Loucy (cell line): Measurements from ENCODE around the gene RAET1G.
A peak's percentile ranks its signal among the peaks of the same experiment; 100 is the strongest.

Source experiments
- H2AFZ ChIP-seq: fragments of 200-600 bp; sonication (generic); 2 replicates; pipeline ENCODE4 v1.6.0; 2016; ENCODE audit warnings: antibody characterized with exemption, mild to moderate bottlenecking, low read length, moderate library complexity
- H3F3A ChIP-seq: fragments of 200-600 bp; 2 replicates; pipeline ENCODE4 v1.6.0; 2016; ENCODE audit warnings: antibody characterized with exemption, low read depth, mild to moderate bottlenecking
- H3K27me3 ChIP-seq: fragments of 200-600 bp; sonication (generic); 2 replicates; pipeline ENCODE4 v1.6.1; 2014; ENCODE audit warnings: low read length, mild to moderate bottlenecking; ENCODE audit not compliant: insufficient read depth, poor library complexity, severe bottlenecking
- H3K36me3 ChIP-seq: fragments of 200-600 bp; sonication (generic); 2 replicates; pipeline ENCODE4 v1.6.1; 2016; ENCODE audit warnings: low read length; ENCODE audit not compliant: insufficient read depth
- H3K4me1 ChIP-seq: fragments of 200-600 bp; sonication (generic); 2 replicates; pipeline ENCODE4 v1.5.1; 2014; ENCODE audit warnings: low read length, mild to moderate bottlenecking; ENCODE audit not compliant: insufficient read depth, poor library complexity, severe bottlenecking
- H3K4me2 ChIP-seq: fragments of 200-600 bp; sonication (generic); 2 replicates; pipeline ENCODE4 v1.6.0; 2014; ENCODE audit warnings: antibody characterized with exemption, low read length, low read depth, mild to moderate bottlenecking; ENCODE audit not compliant: poor library complexity, severe bottlenecking
- H3K4me3 ChIP-seq: fragments of 200-600 bp; sonication (generic); 2 replicates; pipeline ENCODE4 v1.5.1; 2014; ENCODE audit warnings: low read length, mild to moderate bottlenecking, mixed read lengths; ENCODE audit not compliant: poor library complexity, severe bottlenecking
- H3K79me2 ChIP-seq: fragments of 200-600 bp; sonication (generic); 2 replicates; pipeline ENCODE4 v1.6.1; 2014; ENCODE audit warnings: low read length; ENCODE audit not compliant: insufficient read depth
- H3K9ac ChIP-seq: fragments of 200-600 bp; sonication (generic); 2 replicates; pipeline ENCODE4 v1.6.0; 2014; ENCODE audit warnings: mild to moderate bottlenecking, low read depth, low read length, moderate library complexity; ENCODE audit not compliant: poor library complexity, severe bottlenecking
- H3K9me2 ChIP-seq: fragments of 200-600 bp; sonication (generic); replicated peaks from 2 replicates; pipeline ENCODE4 v1.6.1; 2016; ENCODE audit warnings: low read depth, low read length, mixed read lengths
- H3K9me3 ChIP-seq: fragments of 200-600 bp; sonication (generic); 2 replicates; pipeline ENCODE4 v1.6.1; 2014; ENCODE audit warnings: mild to moderate bottlenecking, antibody characterized with exemption, low read length, low read depth; ENCODE audit not compliant: insufficient read depth
- H4K20me1 ChIP-seq: fragments of 200-600 bp; sonication (generic); 2 replicates; pipeline ENCODE4 v1.6.0; 2014; ENCODE audit warnings: antibody characterized with exemption, low read length, mild to moderate bottlenecking; ENCODE audit not compliant: insufficient read depth, poor library complexity, severe bottlenecking
- CTCF ChIP-seq: fragments of 200-600 bp; sonication (generic); conservative IDR thresholded peaks from 2 replicates; pipeline ENCODE4 v1.5.1; 2014; ENCODE audit warnings: mild to moderate bottlenecking, antibody characterized with exemption, low read length
- EZH2phosphoT487 ChIP-seq: fragments of 200-600 bp; IDR thresholded peaks from 2 replicates; pipeline ENCODE4 v1.6.1; 2018; ENCODE audit warnings: antibody characterized with exemption, mild to moderate bottlenecking, moderate library complexity, borderline replicate concordance

Gene RAET1G

GRCh38 chr6:149871182-149871581, 51.7 kb downstream of the RAET1G start:
- Histone ChIP-seq H4K20me1 (no peaks in the 10 kb centered on the region), H3K9me2 (no peaks in the 10 kb centered on the region), H3K4me1 (peaks cover 14% of the 10 kb centered on the region), H3F3A (no peaks in the 10 kb centered on the region), H3K9me3 (no peaks in the 10 kb centered on the region), H3K4me2 (no peak overlapping the region), H3K36me3 (no peaks in the 10 kb centered on the region), H2AFZ (no peak overlapping the region), H3K4me3 (no peak overlapping the region), H3K79me2 (no peaks in the 10 kb centered on the region), H3K9ac (no peak overlapping the region), H3K27me3 (no peaks in the 10 kb centered on the region)
- TF ChIP-seq EZH2phosphoT487: no peak
- TF ChIP-seq CTCF: no peak

- TF ChIP-seq CTCF: no peak
- TF ChIP-seq EZH2phosphoT487: no peak
- Histone ChIP-seq H4K20me1 (no peaks in the 10 kb centered on the region), H3F3A (no peaks in the 10 kb centered on the region), H3K36me3 (no peaks in the 10 kb centered on the region), H3K4me1 (peaks cover 25% of the 10 kb centered on the region), H3K79me2 (no peaks in the 10 kb centered on the region), H2AFZ (no peak overlapping the region), H3K4me3 (no peak overlapping the region), H3K27me3 (no peaks in the 10 kb centered on the region), H3K4me2 (no peak overlapping the region), H3K9me3 (no peaks in the 10 kb centered on the region), H3K9ac (no peak overlapping the region), H3K9me2 (no peaks in the 10 kb centered on the region)
These were observed 53.5 kb downstream of the RAET1G start for GRCh38 chr6:149869275-149869892.

- Histone ChIP-seq H3K4me1 (peaks cover 27% of the 10 kb centered on the region), H3K4me2 (no peak overlapping the region), H3K79me2 (no peaks in the 10 kb centered on the region), H3K9me2 (no peaks in the 10 kb centered on the region), H3K4me3 (no peak overlapping the region), H3F3A (no peaks in the 10 kb centered on the region), H2AFZ (peak overlapping the region; percentile 54; the same call in 1 of the 2 replicates), H4K20me1 (no peaks in the 10 kb centered on the region), H3K36me3 (no peaks in the 10 kb centered on the region), H3K9ac (no peak overlapping the region), H3K9me3 (no peaks in the 10 kb centered on the region), H3K27me3 (no peaks in the 10 kb centered on the region)
- TF ChIP-seq EZH2phosphoT487 (no peak), CTCF (no peak)
These were observed 54.9 kb downstream of the RAET1G start for GRCh38 chr6:149867876-149868640.
